Mesendoderm (in vitro differentiated cells): Measurements from ENCODE around the gene SPDYE17.
"Not testable (repeated sequence)": the region's sequence is repeated elsewhere in the genome, so short reads cannot be mapped to it uniquely, and the experiment has no call there.

Source experiments
- DNase-seq: peaks from one replicate; pipeline ENCODE4 v3.0.0; 2013
- H2AK5ac ChIP-seq: 2 replicates; pipeline ENCODE4 v1.6.1; 2013; ENCODE audit warnings: low read length, inconsistent platforms
- H2BK120ac ChIP-seq: 2 replicates; pipeline ENCODE4 v1.6.1; 2013; ENCODE audit warnings: low read depth, mild to moderate bottlenecking, low read length, moderate library complexity, mixed read lengths
- H2BK15ac ChIP-seq: replicated peaks from 2 replicates; pipeline ENCODE4 v1.6.1; 2013; ENCODE audit warnings: low read depth, mild to moderate bottlenecking, moderate library complexity
- H2BK5ac ChIP-seq: 2 replicates; pipeline ENCODE4 v1.6.1; 2013; ENCODE audit warnings: low read length, inconsistent platforms
- H3K18ac ChIP-seq: 2 replicates; pipeline ENCODE4 v1.6.1; 2013; ENCODE audit warnings: mild to moderate bottlenecking, low read length, mixed read lengths
- H3K23ac ChIP-seq: one replicate; pipeline ENCODE4 v1.6.1; 2013; ENCODE audit warnings: low read length
- H3K27ac ChIP-seq: 2 replicates; pipeline ENCODE4 v1.5.1; 2013; ENCODE audit warnings: low read depth, mild to moderate bottlenecking, inconsistent platforms, low read length, moderate library complexity
- H3K27me3 ChIP-seq: 2 replicates; pipeline ENCODE4 v1.6.1; 2013; ENCODE audit warnings: low read length, control low read depth, mild to moderate bottlenecking, inconsistent platforms; ENCODE audit not compliant: insufficient read depth, poor library complexity
- H3K36me3 ChIP-seq: 2 replicates; pipeline ENCODE4 v1.6.1; 2013; ENCODE audit warnings: low read length, inconsistent platforms; ENCODE audit not compliant: control insufficient read depth, insufficient read depth
- H3K4ac ChIP-seq: one replicate; pipeline ENCODE4 v1.6.1; 2013; ENCODE audit warnings: low read depth, mild to moderate bottlenecking, low read length, moderate library complexity
- H3K4me1 ChIP-seq: 2 replicates; pipeline ENCODE4 v1.6.1; 2013; ENCODE audit warnings: low read depth, low read length, inconsistent platforms; ENCODE audit not compliant: control insufficient read depth
- H3K4me2 ChIP-seq: 2 replicates; pipeline ENCODE4 v1.6.1; 2013; ENCODE audit warnings: low read length
- H3K4me3 ChIP-seq: 2 replicates; pipeline ENCODE4 v1.5.1; 2013; ENCODE audit warnings: mild to moderate bottlenecking, low read length
- H3K56ac ChIP-seq: one replicate; pipeline ENCODE4 v1.6.1; 2013; ENCODE audit warnings: low read length
- H3K79me1 ChIP-seq: 2 replicates; pipeline ENCODE4 v1.6.1; 2013; ENCODE audit warnings: low read length, inconsistent platforms
- H3K79me2 ChIP-seq: 2 replicates; pipeline ENCODE4 v1.6.1; 2013; ENCODE audit warnings: mild to moderate bottlenecking, low read length; ENCODE audit not compliant: control insufficient read depth, insufficient read depth
- H3K9ac ChIP-seq: 2 replicates; pipeline ENCODE4 v1.6.1; 2013; ENCODE audit warnings: low read length, inconsistent platforms
- H4K5ac ChIP-seq: one replicate; pipeline ENCODE4 v1.6.1; 2013; ENCODE audit warnings: low read length
- H4K8ac ChIP-seq: one replicate; pipeline ENCODE4 v1.6.1; 2013; ENCODE audit warnings: low read depth, mild to moderate bottlenecking, control low read depth, low read length, moderate library complexity
- WGBS: extraction: QIAGEN DNeasy Blood & Tissue Kit; methylation state at CpG from one replicate; pipeline ENCODE4 v1.1.7; 2013; ENCODE audit warnings: low lambda C conversion rate, missing lambda C conversion rate; ENCODE audit not compliant: insufficient coverage; ENCODE audit errors: extremely low coverage; 5-methylcytosine and 5-hydroxymethylcytosine counted together

Gene SPDYE17

DNA sequence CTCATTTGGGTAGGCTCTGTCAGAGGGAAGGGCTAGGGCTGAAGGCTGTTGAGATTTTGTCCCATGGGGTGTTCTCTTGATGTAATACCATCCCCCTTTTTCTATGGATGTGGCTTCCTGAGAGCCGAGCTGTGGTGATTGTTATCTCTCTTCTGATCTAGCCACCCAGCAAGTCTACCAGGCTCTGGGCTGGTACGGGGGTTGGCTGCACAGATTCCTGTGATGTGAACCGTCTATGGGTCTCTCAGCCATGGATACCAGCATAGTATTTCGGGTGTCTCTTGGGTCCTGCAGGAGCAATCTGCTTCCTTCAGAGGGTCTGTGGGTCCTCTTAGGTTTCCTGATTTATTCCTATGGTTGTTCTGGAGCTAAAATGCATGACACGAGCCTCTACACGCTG is 38.9 kb upstream of the SPDYE17 start:
- not testable (repeated sequence) for H3K79me2 ChIP-seq, H3K18ac ChIP-seq, H2BK5ac ChIP-seq, H3K36me3 ChIP-seq, H2BK120ac ChIP-seq, H4K5ac ChIP-seq, H3K79me1 ChIP-seq, H2BK15ac ChIP-seq, H3K4ac ChIP-seq, H3K27me3 ChIP-seq, H3K4me2 ChIP-seq, H3K9ac ChIP-seq, H2AK5ac ChIP-seq, H3K4me1 ChIP-seq, H3K4me3 ChIP-seq, H4K8ac ChIP-seq, H3K23ac ChIP-seq, H3K27ac ChIP-seq, H3K56ac ChIP-seq, DNase-seq
- WGBS = no CpG with 5 or more reads among the region's 6 CpGs

DNA sequence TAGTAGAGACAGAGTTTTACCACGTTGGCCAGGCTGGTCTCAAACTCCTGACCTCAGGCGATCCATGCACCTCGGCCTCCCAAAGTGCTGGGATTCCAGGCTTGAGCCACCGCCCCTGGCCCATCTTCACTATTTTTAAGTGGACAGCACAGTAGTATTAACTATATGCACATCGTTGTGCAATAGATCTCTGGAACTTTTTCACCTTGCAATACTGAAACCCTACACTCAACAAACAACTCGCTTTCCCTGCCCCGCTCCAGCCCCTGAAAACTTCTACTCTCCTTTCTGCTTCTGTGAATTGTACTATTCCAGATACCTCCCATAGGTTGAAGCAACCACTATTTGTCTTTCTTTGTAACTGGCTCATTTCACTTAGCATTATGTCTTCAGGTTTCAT is 33.7 kb upstream of the SPDYE17 start:
- not testable (repeated sequence) for H2BK120ac ChIP-seq

DNA sequence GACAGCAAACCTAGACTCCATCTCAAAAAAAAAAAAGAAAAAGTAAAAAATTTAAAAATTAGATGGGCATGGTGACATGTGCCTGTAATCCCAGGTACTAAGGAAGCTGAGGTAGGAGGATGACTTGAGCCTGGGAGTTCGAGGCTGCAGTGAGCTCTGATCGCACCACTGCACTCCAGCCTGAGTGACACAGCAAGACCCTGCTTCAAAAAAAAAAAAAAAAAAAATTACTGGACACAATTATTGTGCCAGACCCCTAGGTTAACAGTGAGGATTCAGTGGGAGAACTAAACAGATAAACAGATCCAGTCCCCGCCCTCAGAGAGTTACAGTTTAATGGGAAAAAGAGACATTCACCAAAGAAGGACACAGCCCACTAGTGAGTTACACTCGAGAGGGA is 31.6 kb upstream of the SPDYE17 start:
- not testable (repeated sequence) for H2AK5ac ChIP-seq, H3K27ac ChIP-seq, H4K5ac ChIP-seq, H3K23ac ChIP-seq, H2BK15ac ChIP-seq, H3K4ac ChIP-seq, H3K79me2 ChIP-seq, DNase-seq, H3K18ac ChIP-seq, H3K4me3 ChIP-seq, H4K8ac ChIP-seq, H3K56ac ChIP-seq, H3K4me2 ChIP-seq, H2BK5ac ChIP-seq, H3K36me3 ChIP-seq, H3K9ac ChIP-seq, H2BK120ac ChIP-seq, H3K4me1 ChIP-seq, H3K27me3 ChIP-seq, H3K79me1 ChIP-seq
- WGBS = no CpG with 5 or more reads among the region's 4 CpGs

More for the DNA sequence above, 33.7 kb upstream of the SPDYE17 start:
- not testable (repeated sequence) for H3K18ac ChIP-seq, H3K4me2 ChIP-seq, H3K79me2 ChIP-seq, H3K56ac ChIP-seq, H3K36me3 ChIP-seq, H3K79me1 ChIP-seq, H2BK15ac ChIP-seq, H3K4ac ChIP-seq, H2BK5ac ChIP-seq, H3K4me1 ChIP-seq, H3K23ac ChIP-seq, H3K9ac ChIP-seq, H3K27me3 ChIP-seq, DNase-seq, H2AK5ac ChIP-seq, H4K8ac ChIP-seq, H4K5ac ChIP-seq, H3K4me3 ChIP-seq, H3K27ac ChIP-seq
- WGBS = no CpG with 5 or more reads among the region's 7 CpGs

DNA sequence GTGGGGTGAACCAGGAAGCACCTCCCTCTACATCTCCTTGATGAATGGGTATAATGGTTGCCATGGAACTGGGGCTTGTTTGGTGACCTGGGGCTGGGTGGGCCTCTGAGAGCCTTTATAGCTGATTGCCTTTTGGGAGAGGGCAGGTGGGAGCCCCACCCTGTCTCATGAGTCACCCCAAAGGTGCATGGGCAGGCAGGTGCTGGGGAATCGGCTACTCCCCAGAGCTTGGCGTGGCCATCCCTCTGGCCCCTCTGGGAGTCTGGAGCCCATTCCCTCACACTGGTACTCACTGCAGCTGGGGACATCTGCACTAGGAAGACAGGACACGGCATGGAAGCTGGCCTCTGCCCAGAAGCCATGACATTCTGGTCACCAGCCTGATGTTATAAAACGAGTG is 30.4 kb upstream of the SPDYE17 start, which contains the start of gene SPDYE18:
Gene SPDYE18, minus strand, starts transcription at position 2 of the 400 bp plus-strand sequence. CDS start 2,046 bp downstream, outside the sequence.
- not testable (repeated sequence) for H3K36me3 ChIP-seq, H3K18ac ChIP-seq, H3K4ac ChIP-seq, DNase-seq, H3K9ac ChIP-seq, H3K79me1 ChIP-seq, H2BK5ac ChIP-seq, H4K8ac ChIP-seq, H4K5ac ChIP-seq, H3K4me2 ChIP-seq, H3K27me3 ChIP-seq, H3K4me3 ChIP-seq, H3K27ac ChIP-seq, H3K23ac ChIP-seq, H2AK5ac ChIP-seq, H3K56ac ChIP-seq, H3K79me2 ChIP-seq, H2BK120ac ChIP-seq, H3K4me1 ChIP-seq, H2BK15ac ChIP-seq
- no CpG with 5 or more reads among the region's 4 CpGs for WGBS

DNA sequence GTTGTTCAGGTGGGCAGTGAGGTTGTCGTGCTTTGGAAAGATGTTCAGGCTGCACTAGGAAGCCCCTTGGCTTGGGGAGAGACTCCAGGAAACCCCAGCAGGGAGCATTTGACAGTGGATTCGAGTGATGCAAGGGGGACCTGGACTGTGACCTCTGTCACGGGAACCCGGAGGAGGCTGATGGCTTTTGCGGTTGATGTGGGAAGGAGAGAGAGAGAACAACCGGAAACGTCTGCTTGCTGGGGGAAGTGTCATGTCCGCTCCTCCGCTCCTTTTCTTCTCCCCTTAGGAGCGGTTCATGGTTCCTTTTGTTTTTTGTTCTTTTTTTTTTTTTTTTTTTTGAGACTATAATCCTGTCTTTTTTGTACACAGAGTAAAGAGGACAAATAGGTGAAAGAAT is 5.8 kb downstream of the SPDYE17 start:
- H3K56ac ChIP-seq, H3K4me3 ChIP-seq, H3K27ac ChIP-seq, H3K36me3 ChIP-seq, H3K4ac ChIP-seq, DNase-seq, H3K23ac ChIP-seq, H3K27me3 ChIP-seq, H3K79me1 ChIP-seq, H3K9ac ChIP-seq, H2AK5ac ChIP-seq, H4K8ac ChIP-seq, H2BK120ac ChIP-seq, H3K4me2 ChIP-seq, H3K4me1 ChIP-seq, H4K5ac ChIP-seq, H3K18ac ChIP-seq, H2BK15ac ChIP-seq, H2BK5ac ChIP-seq, H3K79me2 ChIP-seq: not testable (repeated sequence)
- WGBS = no CpG with 5 or more reads among the region's 10 CpGs

DNA sequence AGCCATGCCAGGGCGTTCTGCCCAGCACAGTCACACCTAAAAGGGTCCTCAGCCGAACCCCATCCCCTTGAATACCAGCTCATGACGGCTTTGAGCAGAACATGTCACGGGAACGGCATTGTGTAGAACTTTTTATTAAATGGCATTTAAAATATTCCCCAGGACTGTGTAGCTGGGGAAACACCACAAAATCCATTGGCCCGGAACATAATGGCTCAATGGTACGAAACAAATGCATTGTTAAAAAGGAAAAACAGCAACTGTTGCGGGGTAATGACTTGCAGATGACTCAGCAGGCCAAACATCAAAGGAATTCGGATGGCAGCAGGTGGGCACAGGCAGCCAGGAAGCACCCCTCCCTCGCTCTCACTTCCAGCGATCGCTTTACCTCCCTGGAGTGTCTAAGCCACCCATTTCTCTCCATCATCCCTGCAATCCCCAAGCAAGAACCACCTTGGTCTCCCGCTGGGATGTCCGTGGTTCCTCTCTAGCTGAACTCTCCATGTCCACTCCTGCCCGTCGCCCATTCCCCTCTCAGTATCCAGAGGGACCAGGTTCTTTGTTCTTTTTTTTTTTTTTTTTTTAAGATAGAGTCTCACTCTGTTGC is 22.0 kb downstream of the SPDYE17 start:
- not testable (repeated sequence) for H3K18ac ChIP-seq, H2BK15ac ChIP-seq, H3K79me1 ChIP-seq

More for the DNA sequence above, 22.0 kb downstream of the SPDYE17 start:
- not testable (repeated sequence) for H3K23ac ChIP-seq, H2BK120ac ChIP-seq, H3K4me3 ChIP-seq, H3K79me2 ChIP-seq, H2AK5ac ChIP-seq, H3K4me2 ChIP-seq, H4K8ac ChIP-seq, H3K4me1 ChIP-seq, H4K5ac ChIP-seq, H3K27me3 ChIP-seq, H3K4ac ChIP-seq, H3K36me3 ChIP-seq, H3K27ac ChIP-seq, H3K9ac ChIP-seq, H2BK5ac ChIP-seq, H3K56ac ChIP-seq
- no CpG with 5 or more reads among the region's 16 CpGs for WGBS
- peak; percentile 53 for DNase-seq
